22Rv1 (cell line): ENCODE results near the gene ADTRP.

Experiments
- H3K27ac ChIP-seq: fragments of 450-650 bp; 2 replicates; pipeline ENCODE4 v1.5.1; 2017
- ZFX ChIP-seq: fragments of 450-650 bp; IDR thresholded peaks from 2 replicates; pipeline ENCODE4 v1.6.1; 2017; ENCODE audit warnings: antibody characterized with exemption, borderline replicate concordance
- TF ChIP-seq, protein P1 (sequence below): fragments of 450-650 bp; IDR thresholded peaks from 2 replicates; pipeline ENCODE4 v1.5.1; 2017; ENCODE audit warnings: mild to moderate bottlenecking

Gene ADTRP

DNA sequence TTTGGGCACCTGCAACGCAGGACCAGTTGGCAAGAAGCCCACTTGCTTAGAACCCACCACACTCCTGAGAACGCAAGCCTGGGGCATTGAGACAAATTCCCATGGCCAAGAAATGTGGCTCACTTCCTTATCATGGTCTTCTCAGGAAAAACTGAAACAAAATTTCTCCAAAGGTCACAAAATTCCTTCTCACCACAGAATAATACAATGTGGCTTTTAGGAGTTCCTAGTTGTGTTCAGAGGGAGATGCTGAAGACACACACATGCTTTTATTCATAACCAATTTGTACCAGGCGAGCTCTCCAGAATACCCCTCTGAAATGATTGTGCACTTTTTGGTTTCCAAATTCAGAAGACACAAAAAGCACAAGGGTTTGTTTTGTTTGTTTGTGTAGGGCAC, 31.6 kb downstream of the ADTRP start:
- TF ChIP-seq ZFX, result no peak
- TF ChIP-seq, protein P1, sequence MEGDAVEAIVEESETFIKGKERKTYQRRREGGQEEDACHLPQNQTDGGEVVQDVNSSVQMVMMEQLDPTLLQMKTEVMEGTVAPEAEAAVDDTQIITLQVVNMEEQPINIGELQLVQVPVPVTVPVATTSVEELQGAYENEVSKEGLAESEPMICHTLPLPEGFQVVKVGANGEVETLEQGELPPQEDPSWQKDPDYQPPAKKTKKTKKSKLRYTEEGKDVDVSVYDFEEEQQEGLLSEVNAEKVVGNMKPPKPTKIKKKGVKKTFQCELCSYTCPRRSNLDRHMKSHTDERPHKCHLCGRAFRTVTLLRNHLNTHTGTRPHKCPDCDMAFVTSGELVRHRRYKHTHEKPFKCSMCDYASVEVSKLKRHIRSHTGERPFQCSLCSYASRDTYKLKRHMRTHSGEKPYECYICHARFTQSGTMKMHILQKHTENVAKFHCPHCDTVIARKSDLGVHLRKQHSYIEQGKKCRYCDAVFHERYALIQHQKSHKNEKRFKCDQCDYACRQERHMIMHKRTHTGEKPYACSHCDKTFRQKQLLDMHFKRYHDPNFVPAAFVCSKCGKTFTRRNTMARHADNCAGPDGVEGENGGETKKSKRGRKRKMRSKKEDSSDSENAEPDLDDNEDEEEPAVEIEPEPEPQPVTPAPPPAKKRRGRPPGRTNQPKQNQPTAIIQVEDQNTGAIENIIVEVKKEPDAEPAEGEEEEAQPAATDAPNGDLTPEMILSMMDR, result no peak
- H3K27ac ChIP-seq, result no peak overlapping the region

DNA sequence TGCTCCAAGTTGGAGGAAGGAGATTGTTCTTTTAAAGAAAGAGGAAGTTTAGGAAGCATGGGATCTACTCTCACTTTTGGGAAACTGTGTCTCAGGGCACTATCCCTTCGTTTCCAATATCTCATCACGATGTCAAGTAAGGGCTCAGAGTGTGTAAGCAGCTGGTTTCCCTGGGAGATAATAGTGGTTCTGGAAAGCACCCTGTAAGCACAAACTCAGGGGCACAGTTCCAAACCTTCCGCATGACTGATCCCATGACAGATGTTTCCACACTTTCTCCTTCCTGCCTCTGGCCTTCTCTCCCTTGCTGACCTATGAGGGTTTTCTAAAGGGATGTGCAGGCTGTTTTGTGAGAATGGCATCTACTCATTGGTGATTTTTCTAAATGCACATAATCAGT, 33.9 kb downstream of the ADTRP start:
- H3K27ac ChIP-seq, result no peak overlapping the region
- TF ChIP-seq, protein P1, result no peak
- no peak for TF ChIP-seq ZFX

DNA sequence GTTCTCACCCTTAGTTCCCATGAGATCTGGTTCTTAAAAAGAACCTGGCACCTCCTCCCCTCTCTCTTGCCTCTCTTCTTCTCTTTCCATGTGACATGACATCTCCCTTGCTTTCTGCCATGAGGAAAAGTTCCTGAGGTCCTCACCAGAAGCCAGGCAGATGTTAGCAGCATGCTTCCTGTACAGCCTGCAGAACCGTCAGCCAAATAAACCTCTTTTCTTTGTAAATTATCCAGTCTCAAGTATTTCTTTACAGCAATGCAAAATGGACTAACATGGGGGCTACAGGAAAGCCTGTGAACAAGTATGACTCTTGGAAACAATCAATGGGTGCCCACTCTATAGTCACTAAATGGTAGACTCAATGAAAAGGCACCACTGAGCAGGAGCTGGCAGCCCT, 34.5 kb downstream of the ADTRP start:
- no peak overlapping the region for H3K27ac ChIP-seq
- TF ChIP-seq, protein P1, result no peak
- no peak for TF ChIP-seq ZFX

DNA sequence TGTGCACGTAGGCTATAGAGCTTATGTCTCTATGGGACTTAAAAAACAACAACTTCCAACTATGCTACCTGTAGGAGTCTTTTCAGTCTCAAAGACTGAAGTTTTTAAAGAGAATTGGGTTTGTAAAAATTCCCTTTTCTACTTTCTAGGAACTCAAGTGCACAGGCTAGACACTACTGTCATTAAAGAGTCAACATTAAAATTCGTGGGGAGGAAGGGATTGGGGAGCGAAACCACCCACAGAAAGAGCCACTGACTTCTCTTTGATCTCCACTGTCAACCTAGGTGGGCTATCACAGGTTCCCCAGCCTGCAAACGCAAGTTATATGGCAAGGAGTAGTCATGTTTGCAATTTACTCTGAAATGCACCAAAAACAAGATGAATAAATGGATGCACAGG, 37.7 kb downstream of the ADTRP start:
- H3K27ac ChIP-seq, result no peak overlapping the region
- TF ChIP-seq, protein P1, result no peak
- no peak for TF ChIP-seq ZFX

DNA sequence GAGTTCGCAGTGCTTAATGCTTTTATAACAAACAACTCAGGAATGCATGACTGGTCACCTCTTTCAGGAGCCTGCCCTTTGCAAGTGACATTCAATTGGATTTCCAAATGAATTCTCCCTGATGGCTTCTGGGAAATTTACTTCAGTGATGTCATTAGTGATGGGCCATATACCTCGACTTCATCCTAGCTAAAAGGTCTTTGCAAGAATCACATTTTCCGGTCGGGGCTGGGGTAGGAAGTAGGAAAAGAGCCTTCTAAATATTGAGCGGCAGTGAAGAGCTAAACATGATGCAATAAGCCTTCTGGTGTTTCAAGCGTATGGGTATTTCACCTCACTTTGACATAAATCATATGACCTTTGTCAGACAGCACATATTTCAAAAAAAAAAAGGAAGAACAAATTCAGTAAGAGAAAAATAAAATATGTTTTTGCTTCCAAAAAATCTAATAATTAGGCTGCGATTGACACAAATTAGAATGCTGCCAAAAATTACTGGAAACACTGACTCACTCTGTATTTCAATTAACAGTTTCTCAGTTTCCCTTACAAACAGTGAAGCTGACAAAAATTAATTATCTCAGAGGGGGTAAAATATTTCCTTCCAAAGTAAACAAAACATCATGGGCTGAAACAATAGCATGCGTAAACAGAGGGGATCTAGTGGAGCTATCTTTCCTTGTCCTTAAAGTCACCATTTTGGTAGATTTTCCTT, 39.8 kb downstream of the ADTRP start:
- TF ChIP-seq, protein P1, result no peak
- TF ChIP-seq ZFX, result no peak
- no peak overlapping the region for H3K27ac ChIP-seq

DNA sequence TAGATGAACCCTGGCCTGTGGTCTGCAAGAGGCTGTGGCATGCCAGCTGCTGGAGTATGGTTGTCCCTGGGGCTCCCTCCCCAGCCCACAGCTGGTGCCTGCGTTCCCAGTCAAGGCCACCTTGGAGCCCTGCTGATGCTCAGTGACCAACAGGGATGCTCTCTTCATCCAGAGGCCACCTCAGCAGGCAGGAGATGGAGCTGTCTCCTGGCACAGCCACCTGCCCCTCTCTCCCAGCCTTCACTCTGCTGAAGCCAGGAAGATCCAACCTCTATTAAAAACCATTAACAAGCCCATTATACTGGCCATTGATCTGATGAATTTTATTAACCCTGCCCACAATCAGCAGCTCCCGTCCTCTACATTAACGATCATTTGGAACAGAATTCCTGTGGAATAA, 40.4 kb downstream of the ADTRP start:
- no peak for TF ChIP-seq ZFX
- TF ChIP-seq, protein P1, result no peak
- H3K27ac ChIP-seq, result no peak overlapping the region

DNA sequence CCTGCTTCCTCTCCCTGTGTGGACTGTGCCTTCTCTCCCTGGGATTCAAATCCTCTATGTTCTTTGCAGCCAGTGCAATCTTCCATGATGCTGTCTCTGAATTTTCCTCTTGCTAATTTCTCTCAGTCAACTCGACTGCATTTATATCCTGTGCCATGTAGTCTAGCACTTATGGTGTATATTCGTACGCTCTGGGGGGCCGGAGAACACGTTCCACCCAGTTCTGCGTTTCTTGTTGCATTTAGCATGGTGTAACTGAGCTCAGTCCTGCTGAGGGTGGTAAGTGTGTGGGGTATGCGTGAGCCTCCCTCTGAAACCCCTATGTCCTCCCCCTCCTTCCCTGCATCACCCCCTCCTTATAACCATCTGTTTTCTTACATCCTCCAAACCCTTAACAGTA, 42.0 kb downstream of the ADTRP start:
- TF ChIP-seq ZFX, result no peak
- TF ChIP-seq, protein P1, result no peak
- no peak overlapping the region for H3K27ac ChIP-seq
